ENCODE results near the gene PHC2. TPM values are rescaled to one million over a fixed set of nuclear protein-coding genes. Genes with fewer than 3 reads are reported as not detected.

Gene PHC2
- total and polyA plus RNA-seq, 9 of the 15 experiments (the other 6 are each of a cell fraction or from before 2014, with no cell fraction given) = 3.1 to 67.6 (median 34.6) TPM

DNA sequence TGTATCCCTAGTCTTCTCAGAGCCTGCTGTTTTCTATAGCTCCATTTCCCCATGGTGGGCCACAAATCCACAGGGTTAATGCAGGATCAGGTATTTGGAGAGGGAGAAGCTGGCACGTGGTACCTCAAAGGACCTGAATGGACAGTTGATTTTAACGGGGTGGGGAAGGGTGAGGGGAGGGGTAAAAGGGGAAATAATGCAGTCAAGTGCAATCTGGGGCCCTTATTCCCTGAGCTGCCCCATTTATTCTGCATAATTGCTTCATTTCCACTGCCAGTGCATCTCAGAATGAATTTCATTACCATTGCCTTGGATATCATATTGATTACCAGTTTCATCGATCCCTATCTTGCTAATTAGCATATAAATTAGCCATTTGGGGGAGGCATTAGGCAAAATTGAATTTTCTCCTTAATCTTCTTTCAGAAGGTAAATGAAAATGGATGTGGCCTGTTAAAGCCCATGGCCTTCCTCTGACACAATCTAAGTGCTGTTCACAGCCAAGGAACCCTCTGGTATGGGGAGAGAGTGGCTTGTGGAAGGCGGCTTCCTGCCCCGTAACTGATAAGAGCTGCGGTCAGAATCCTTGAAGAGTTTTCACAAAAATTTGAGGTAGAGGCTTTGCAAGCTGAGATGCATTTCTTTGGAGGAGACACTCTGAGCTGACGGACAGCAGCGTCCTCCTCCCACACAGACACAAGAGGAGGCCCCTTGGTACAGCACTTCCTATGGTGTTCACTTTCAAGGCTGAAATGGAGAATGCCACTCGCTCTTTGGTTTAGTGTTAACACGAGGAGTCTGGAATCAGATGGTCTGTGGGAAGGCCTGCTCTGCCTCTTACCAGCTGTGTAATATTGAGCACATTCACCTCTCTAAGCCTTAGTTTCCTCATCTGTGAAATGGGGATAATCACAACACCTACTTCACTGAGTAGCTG lies 34.4 kb downstream of the PHC2 start (continued):
- no peak for TF ChIP-seq HCFC1 (IDR thresholded peaks at IDR 0.05; ENCODE audit: low read depth, low read length)
- no peak for TF ChIP-seq ZNF668 (CRISPR knock-in tag; IDR thresholded peaks at IDR 0.05)
- TF ChIP-seq, protein P1, sequence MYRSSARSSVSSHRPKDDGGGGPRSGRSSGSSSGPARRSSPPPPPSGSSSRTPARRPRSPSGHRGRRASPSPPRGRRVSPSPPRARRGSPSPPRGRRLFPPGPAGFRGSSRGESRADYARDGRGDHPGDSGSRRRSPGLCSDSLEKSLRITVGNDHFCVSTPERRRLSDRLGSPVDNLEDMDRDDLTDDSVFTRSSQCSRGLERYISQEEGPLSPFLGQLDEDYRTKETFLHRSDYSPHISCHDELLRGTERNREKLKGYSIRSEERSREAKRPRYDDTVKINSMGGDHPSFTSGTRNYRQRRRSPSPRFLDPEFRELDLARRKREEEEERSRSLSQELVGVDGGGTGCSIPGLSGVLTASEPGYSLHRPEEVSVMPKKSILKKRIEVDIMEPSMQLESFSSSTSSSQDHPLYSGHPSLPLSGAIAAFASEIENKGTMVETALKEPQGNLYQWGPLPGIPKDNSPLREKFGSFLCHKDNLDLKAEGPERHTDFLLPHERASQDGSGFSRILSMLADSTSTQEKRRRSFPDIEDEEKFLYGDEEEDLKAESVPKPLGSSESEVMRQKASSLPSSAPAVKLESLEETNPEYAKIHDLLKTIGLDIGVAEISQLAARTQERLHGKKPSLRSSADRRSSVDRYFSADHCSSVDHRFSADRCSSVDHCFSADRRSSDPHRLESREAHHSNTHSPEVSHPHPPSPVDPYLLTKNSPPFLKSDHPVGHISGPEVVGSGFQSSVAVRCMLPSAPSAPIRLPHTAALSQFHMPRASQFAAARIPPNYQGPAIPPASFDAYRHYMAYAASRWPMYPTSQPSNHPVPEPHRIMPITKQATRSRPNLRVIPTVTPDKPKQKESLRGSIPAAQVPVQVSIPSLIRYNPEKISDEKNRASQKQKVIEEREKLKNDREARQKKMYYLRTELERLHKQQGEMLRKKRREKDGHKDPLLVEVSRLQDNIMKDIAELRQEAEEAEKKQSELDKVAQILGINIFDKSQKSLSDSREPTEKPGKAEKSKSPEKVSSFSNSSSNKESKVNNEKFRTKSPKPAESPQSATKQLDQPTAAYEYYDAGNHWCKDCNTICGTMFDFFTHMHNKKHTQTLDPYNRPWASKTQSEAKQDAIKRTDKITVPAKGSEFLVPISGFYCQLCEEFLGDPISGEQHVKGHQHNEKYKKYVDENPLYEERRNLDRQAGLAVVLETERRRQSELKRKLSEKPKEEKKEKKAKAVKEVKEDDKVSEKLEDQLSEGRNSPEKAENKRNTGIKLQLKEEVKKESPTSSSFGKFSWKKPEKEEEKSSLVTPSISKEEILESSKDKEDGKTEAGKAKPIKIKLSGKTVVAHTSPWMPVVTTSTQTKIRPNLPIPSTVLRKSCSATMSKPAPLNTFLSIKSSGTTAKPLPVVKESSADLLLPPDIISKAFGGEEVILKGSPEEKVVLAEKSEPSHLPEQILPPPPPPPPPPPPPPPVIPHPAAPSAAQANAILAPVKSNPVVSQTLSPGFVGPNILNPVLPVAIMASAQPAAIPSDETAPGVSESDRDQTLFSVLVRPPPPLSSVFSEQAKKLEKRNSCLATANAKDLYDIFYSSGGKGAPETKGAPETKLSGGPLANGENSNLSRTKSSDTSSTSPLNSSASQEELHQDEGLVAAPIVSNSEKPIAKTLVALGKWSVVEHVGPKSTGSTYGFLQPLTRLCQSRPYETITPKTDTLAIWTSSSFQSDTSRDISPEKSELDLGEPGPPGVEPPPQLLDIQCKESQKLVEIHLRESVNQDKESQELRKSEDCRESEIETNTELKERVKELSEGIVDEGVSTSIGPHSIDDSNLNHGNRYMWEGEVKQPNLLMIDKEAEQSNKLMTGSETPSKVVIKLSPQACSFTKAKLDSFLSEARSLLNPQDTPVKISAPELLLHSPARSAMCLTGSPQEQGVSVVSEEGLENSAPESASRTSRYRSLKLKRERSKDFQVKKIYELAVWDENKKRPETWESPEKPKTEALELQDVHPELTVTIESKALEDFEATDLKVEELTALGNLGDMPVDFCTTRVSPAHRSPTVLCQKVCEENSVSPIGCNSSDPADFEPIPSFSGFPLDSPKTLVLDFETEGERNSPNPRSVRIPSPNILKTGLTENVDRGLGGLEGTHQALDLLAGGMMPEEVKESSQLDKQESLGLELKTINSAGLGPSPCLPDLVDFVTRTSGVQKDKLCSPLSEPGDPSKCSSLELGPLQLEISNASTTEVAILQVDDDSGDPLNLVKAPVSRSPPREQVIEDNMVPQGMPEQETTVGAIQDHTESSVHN (IDR thresholded peaks at IDR 0.05; ENCODE audit: borderline replicate concordance in 1 of 2, low read depth in 1 of 2) = no peak
- TF ChIP-seq RUNX1 (IDR thresholded peaks at IDR 0.05; ENCODE audit: low read depth) = no peak
- TF ChIP-seq ZNF778 (CRISPR knock-in tag; IDR thresholded peaks at IDR 0.05) = no peak
- no peak for TF ChIP-seq CBX8 (IDR thresholded peaks at IDR 0.05; ENCODE audit: borderline replicate concordance, extremely low read depth, low read depth, low read length, poor library complexity, severe bottlenecking)
- no peak for TF ChIP-seq ARNT (IDR thresholded peaks at IDR 0.05)
- TF ChIP-seq, protein P2, sequence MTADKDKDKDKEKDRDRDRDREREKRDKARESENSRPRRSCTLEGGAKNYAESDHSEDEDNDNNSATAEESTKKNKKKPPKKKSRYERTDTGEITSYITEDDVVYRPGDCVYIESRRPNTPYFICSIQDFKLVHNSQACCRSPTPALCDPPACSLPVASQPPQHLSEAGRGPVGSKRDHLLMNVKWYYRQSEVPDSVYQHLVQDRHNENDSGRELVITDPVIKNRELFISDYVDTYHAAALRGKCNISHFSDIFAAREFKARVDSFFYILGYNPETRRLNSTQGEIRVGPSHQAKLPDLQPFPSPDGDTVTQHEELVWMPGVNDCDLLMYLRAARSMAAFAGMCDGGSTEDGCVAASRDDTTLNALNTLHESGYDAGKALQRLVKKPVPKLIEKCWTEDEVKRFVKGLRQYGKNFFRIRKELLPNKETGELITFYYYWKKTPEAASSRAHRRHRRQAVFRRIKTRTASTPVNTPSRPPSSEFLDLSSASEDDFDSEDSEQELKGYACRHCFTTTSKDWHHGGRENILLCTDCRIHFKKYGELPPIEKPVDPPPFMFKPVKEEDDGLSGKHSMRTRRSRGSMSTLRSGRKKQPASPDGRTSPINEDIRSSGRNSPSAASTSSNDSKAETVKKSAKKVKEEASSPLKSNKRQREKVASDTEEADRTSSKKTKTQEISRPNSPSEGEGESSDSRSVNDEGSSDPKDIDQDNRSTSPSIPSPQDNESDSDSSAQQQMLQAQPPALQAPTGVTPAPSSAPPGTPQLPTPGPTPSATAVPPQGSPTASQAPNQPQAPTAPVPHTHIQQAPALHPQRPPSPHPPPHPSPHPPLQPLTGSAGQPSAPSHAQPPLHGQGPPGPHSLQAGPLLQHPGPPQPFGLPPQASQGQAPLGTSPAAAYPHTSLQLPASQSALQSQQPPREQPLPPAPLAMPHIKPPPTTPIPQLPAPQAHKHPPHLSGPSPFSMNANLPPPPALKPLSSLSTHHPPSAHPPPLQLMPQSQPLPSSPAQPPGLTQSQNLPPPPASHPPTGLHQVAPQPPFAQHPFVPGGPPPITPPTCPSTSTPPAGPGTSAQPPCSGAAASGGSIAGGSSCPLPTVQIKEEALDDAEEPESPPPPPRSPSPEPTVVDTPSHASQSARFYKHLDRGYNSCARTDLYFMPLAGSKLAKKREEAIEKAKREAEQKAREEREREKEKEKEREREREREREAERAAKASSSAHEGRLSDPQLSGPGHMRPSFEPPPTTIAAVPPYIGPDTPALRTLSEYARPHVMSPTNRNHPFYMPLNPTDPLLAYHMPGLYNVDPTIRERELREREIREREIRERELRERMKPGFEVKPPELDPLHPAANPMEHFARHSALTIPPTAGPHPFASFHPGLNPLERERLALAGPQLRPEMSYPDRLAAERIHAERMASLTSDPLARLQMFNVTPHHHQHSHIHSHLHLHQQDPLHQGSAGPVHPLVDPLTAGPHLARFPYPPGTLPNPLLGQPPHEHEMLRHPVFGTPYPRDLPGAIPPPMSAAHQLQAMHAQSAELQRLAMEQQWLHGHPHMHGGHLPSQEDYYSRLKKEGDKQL (CRISPR knock-in tag; IDR thresholded peaks at IDR 0.05; ENCODE audit: borderline replicate concordance) = no peak
- TF ChIP-seq NR1H2 (CRISPR knock-in tag; IDR thresholded peaks at IDR 0.05) = no peak
- no peak for TF ChIP-seq ZNF232 (CRISPR knock-in tag; IDR thresholded peaks at IDR 0.05)
- TF ChIP-seq, protein P3, sequence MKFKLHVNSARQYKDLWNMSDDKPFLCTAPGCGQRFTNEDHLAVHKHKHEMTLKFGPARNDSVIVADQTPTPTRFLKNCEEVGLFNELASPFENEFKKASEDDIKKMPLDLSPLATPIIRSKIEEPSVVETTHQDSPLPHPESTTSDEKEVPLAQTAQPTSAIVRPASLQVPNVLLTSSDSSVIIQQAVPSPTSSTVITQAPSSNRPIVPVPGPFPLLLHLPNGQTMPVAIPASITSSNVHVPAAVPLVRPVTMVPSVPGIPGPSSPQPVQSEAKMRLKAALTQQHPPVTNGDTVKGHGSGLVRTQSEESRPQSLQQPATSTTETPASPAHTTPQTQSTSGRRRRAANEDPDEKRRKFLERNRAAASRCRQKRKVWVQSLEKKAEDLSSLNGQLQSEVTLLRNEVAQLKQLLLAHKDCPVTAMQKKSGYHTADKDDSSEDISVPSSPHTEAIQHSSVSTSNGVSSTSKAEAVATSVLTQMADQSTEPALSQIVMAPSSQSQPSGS (CRISPR knock-in tag; IDR thresholded peaks at IDR 0.05) = no peak

Data from K562 (cell line).